Stimulated activated CD4-positive, alpha-beta T cell treated with anti-CD3 and anti-CD28 coated beads, Interleukin-12 subunit alpha, Interleukin-12 subunit beta, amount 100 ng/mL, for 24 hours (primary cell): ENCODE data around the gene TRIM3.

ENCODE experiments used
- DNase-seq, 2 experiments: peaks; one replicate each; pipeline ENCODE4 v3.0.0-alpha.2; 2020; ENCODE audit warnings: low read depth in 2 of 2

TRIM3 gene

DNA sequence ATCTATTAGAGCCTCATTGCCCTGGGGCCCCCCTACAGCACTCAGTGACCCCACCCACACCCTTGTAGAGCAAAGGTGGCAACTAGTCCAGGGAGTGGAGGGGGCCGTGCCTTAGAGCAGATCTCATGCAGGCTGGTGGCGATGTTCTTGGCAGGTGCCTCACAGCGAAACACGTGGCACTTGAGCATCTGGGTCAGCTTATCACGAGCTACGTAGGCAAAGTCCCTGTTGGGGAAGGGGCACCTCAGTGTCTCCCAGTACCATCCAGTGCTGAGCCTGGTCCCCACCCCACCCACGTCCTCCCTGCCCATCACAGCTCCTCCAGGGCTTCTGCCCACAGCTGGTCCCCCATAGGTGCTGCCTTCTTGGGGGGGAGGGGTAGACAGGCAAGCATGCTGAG is 72.3 kb downstream of the TRIM3 start:
- no peak for DNase-seq

- no peak for DNase-seq
These were observed 73.1 kb downstream of the TRIM3 start for GRCh38 chr11:6400431-6401345.
